Heart left ventricle (tissue), 13 donors: ENCODE results near the gene VDR.

Source experiments
- CTCF ChIP-seq, 12 donors: fragments of 200-600 bp; sonication (generic) in 4 of 12; IDR thresholded peaks; one replicate each; pipeline versions ENCODE4 v1.5.0 to v1.8.0; 2018 to 2022; ENCODE audit warnings: antibody characterized with exemption in 12 of 12, mild to moderate bottlenecking in 5 of 12
- POLR2A ChIP-seq, 2 donors: fragments of 450-650 bp; IDR thresholded peaks; one replicate each; pipeline ENCODE4 v1.6.1; 2017; ENCODE audit warnings: antibody characterized with exemption in 2 of 2, mild to moderate bottlenecking in 2 of 2, moderate library complexity in 2 of 2
- donor health status: ischemic (EF 13 %, LVEDD 7.1; RV severe dilation, severe dysfunction).
- donor health status: DM: no; HTN: yes; CAD: no.
- donor health status: DM: no; HTN: no; CAD: no.
- donor health status: ischemic (EF 25% LVEDD 6.9; RV normal size, moderate dysfunction).
- donor health status: ischemic (EF 25% LVEDD 5.7; RV mildly dilated, moderate dysfunction).
- donor health status: ischemic (EF 35%, LVEDD 5.7; RV mildly dilated, moderate dysfunction).
- donor health status: nonischemic (EF 11% LVEDD 7.7; RV severe dilation, severe dysfunction).
- donor health status: DM: yes; HTN: yes; CAD: no.
- donor health status: PGD.
- donor health status: ischemic (EF 29% LVEDD 5.4; RV normal size, mild dysfunction).
- donor health status: nonischemic (EF 23%, LVEDD 6.1; RV moderate dilation, normal function).

GRCh38 chr12:47885566-47885965 is 19.2 kb downstream of the VDR start:
- TF ChIP-seq POLR2A (IDR thresholded peaks at IDR 0.05) (no peak), CTCF (IDR thresholded peaks at IDR 0.05) (no peak)
